Measurements from ENCODE around the gene PLOD2.

PLOD2 gene

DNA sequence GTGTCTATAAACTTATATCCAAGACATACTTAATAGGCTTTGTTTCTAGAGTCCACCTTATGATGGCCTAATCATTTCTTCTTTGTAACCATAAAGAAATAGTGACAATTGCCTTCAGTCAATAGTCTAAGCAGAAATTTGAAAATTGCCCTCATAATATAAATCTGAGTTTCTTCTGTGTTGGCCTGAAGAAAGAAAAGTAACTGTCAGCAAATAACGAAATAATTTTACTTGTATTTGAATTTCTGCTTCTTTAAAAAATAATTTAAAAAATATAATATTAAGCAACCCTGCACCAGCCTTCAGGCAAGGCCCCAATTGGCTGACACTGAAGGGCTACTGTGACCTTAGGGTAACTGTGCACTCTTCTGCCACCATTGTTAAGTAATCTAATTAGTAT lies 113.5 kb downstream of the PLOD2 start:
- no peak for TF ChIP-seq GATA1 (IDR thresholded peaks at IDR 0.05; ENCODE audit: low read depth, low read length)
- no peak for TF ChIP-seq POLR2A (IDR thresholded peaks at IDR 0.05; ENCODE audit: low read length)

GRCh38 chr3:146044046-146044445 lies 116.9 kb downstream of the PLOD2 start:
- DNase-seq = no peak
- TF ChIP-seq POLR2A (IDR thresholded peaks at IDR 0.05; ENCODE audit: low read length) (no peak), GATA1 (IDR thresholded peaks at IDR 0.05; ENCODE audit: low read depth, low read length) (no peak)

More for the DNA sequence above, 113.5 kb downstream of the PLOD2 start:
- no peak for DNase-seq

DNA sequence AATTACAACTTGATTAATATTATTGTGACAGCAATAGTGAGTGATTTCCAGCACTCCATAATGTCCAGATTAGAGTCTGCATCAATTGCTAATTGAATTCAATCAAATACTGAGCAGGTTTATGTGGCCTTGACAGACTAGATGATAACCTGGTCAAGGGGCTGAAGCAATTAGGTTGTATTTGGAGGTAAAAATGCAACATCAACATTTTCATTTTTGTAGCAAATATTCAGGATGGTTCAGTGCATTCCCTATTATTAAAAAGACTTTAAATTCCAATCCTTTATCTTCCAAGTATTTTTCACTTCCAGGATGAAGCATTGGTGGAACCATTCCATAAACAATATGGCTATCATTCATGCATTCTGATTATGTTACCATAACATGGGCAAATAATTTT lies 120.4 kb downstream of the PLOD2 start:
- no peak for DNase-seq
- TF ChIP-seq GATA1 (IDR thresholded peaks at IDR 0.05; ENCODE audit: low read depth, low read length) (no peak), POLR2A (IDR thresholded peaks at IDR 0.05; ENCODE audit: low read length) (no peak)

DNA sequence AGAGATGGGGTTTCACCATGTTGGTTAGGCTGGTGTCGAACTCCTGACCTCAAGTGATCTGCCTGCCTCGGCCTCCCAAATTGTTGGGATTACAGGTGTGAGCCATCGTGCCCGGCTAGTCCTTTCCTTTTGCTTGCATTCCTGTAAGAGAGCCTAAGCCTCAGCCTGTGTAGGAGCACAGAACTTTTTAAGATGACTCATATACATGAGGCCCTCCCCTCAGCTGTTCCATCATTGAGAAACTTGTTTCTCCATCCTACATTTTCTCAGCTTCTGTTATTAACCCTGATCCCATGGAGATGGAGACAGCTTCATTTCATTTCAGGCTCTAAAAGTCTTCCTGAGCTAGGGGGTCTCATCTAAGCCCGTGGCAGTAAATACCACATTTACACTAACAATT lies 123.3 kb downstream of the PLOD2 start:
- no peak for DNase-seq

DNA sequence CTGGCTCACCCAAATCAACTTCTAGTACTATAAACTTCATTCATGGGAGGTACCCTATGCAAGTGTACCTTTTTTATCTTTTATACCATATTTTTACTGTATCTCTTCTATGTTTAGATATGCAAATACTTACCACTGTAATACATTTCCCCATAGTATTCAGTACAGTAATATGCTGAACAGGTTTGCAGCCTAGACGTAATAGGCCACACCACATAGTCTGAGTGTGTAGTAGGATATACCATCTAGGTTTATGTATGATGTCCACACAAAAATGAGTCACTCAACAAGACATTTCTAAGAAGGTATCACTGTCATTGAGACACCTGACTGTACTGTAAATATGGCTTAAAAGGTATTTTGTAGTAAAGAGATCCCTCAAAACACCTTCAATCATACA lies 124.7 kb downstream of the PLOD2 start:
- TF ChIP-seq GATA1 (IDR thresholded peaks at IDR 0.05; ENCODE audit: low read depth, low read length) (no peak), POLR2A (IDR thresholded peaks at IDR 0.05; ENCODE audit: low read length) (no peak)

More for the DNA sequence above, 123.3 kb downstream of the PLOD2 start:
- no peak for TF ChIP-seq POLR2A (IDR thresholded peaks at IDR 0.05; ENCODE audit: low read length)
- TF ChIP-seq GATA1 (IDR thresholded peaks at IDR 0.05; ENCODE audit: low read depth, low read length) = no peak

GRCh38 chr3:146035366-146035765 lies 125.6 kb downstream of the PLOD2 start:
- DNase-seq = no peak
- TF ChIP-seq GATA1 (IDR thresholded peaks at IDR 0.05; ENCODE audit: low read depth, low read length) (no peak), POLR2A (IDR thresholded peaks at IDR 0.05; ENCODE audit: low read length) (no peak)

More for the DNA sequence above, 124.7 kb downstream of the PLOD2 start:
- DNase-seq = no peak

GRCh38 chr3:146033950-146034349 lies 127.0 kb downstream of the PLOD2 start:
- DNase-seq = no peak
- TF ChIP-seq POLR2A (IDR thresholded peaks at IDR 0.05; ENCODE audit: low read length) (no peak), GATA1 (IDR thresholded peaks at IDR 0.05; ENCODE audit: low read depth, low read length) (no peak)

DNA sequence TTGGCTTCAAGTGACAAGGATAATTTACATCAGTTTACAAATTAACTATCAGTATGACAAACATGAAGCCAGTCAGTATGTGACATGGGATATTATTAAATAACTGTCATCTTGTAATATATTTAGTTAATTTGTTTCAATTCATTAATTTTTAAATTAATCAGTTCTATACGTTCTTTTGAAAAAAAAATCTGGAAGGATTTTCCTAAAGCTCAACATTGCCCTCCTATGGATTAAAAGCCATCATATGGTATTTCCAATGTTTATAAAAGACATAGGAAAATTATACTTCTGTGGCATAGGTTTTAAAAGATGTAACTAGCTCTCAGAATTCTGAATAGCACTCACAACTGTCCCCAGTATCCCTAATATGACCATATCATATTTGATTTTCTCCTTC lies 134.4 kb downstream of the PLOD2 start:
- DNase-seq = no peak
- no peak for TF ChIP-seq POLR2A (IDR thresholded peaks at IDR 0.05; ENCODE audit: low read length)
- TF ChIP-seq GATA1 (IDR thresholded peaks at IDR 0.05; ENCODE audit: low read depth, low read length) = no peak

DNA sequence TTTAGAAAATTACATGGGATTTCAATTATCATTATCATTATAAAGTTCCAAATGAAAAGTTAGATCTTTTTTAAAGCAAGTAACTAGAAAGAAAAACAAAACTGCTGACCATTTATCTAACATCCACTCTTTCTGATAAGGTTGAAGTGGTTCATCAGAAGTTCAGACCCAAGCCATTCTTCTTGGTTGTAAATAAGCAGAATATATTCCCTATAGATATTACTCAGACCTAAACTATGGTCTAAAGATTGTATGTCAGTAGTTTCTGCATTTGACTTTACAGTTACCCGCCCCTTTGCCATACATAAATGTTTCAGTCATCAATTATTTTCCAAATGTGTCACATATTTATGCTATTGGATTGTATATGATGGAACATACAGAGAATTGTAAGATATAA lies 136.7 kb downstream of the PLOD2 start:
- no peak for DNase-seq
- TF ChIP-seq POLR2A (IDR thresholded peaks at IDR 0.05; ENCODE audit: low read length) (no peak), GATA1 (IDR thresholded peaks at IDR 0.05; ENCODE audit: low read depth, low read length) (no peak)

GRCh38 chr3:146020969-146021368 lies 140.0 kb downstream of the PLOD2 start:
- no peak for TF ChIP-seq GATA1 (IDR thresholded peaks at IDR 0.05; ENCODE audit: low read depth, low read length)

DNA sequence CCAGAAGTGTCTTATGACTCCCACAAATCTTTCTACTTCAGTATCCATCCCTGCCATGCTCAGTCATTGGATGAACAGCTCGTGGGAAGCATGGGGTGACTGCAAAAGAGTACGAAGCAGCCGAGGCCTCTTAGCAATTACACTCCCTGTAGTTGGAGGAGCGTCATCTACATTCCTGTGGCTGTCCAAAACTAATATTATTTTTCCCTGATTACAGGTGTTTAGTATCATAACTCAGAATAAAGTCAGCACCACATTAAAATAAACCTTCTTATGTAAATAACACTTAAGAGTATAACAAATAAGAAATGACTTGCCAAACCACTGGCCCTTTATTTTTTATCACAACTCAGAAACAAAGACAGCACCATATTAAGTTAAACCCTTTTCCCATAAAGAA lies 141.5 kb downstream of the PLOD2 start:
- TF ChIP-seq POLR2A (IDR thresholded peaks at IDR 0.05; ENCODE audit: low read length) (no peak), GATA1 (IDR thresholded peaks at IDR 0.05; ENCODE audit: low read depth, low read length) (no peak)
- DNase-seq = no peak

More at GRCh38 chr3:146020969-146021368, 140.0 kb downstream of the PLOD2 start:
- no peak for DNase-seq

Measured in erythroblast (primary cell).